ENCODE data around the gene FAM3D.

- TF ChIP-seq, protein P1, sequence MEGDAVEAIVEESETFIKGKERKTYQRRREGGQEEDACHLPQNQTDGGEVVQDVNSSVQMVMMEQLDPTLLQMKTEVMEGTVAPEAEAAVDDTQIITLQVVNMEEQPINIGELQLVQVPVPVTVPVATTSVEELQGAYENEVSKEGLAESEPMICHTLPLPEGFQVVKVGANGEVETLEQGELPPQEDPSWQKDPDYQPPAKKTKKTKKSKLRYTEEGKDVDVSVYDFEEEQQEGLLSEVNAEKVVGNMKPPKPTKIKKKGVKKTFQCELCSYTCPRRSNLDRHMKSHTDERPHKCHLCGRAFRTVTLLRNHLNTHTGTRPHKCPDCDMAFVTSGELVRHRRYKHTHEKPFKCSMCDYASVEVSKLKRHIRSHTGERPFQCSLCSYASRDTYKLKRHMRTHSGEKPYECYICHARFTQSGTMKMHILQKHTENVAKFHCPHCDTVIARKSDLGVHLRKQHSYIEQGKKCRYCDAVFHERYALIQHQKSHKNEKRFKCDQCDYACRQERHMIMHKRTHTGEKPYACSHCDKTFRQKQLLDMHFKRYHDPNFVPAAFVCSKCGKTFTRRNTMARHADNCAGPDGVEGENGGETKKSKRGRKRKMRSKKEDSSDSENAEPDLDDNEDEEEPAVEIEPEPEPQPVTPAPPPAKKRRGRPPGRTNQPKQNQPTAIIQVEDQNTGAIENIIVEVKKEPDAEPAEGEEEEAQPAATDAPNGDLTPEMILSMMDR (IDR thresholded peaks at IDR 0.05) = no peak
- TF ChIP-seq POLR2AphosphoS5 (IDR thresholded peaks at IDR 0.05) = no peak
Measured at GRCh38 chr3:58604031-58604430, 62.5 kb downstream of the FAM3D start.
